Retinal pigment epithelial cell (primary cell): Measurements from ENCODE around the gene ADAMTS16.

Experiments used
- DNase-seq: peaks from one replicate; pipeline ENCODE4 v3.0.0-alpha.2; 2010; ENCODE audit warnings: low read depth
- H3K4me3 ChIP-seq: 2 replicates; pipeline ENCODE4 v1.5.1; 2011; ENCODE audit warnings: mild to moderate bottlenecking, low read length, control low read depth, moderate library complexity
- TF ChIP-seq, protein P1 (sequence below): conservative IDR thresholded peaks from 2 replicates; pipeline ENCODE4 v1.5.1; 2011; ENCODE audit warnings: low read depth, low read length, control low read depth, inconsistent platforms

ADAMTS16 gene, protein sequence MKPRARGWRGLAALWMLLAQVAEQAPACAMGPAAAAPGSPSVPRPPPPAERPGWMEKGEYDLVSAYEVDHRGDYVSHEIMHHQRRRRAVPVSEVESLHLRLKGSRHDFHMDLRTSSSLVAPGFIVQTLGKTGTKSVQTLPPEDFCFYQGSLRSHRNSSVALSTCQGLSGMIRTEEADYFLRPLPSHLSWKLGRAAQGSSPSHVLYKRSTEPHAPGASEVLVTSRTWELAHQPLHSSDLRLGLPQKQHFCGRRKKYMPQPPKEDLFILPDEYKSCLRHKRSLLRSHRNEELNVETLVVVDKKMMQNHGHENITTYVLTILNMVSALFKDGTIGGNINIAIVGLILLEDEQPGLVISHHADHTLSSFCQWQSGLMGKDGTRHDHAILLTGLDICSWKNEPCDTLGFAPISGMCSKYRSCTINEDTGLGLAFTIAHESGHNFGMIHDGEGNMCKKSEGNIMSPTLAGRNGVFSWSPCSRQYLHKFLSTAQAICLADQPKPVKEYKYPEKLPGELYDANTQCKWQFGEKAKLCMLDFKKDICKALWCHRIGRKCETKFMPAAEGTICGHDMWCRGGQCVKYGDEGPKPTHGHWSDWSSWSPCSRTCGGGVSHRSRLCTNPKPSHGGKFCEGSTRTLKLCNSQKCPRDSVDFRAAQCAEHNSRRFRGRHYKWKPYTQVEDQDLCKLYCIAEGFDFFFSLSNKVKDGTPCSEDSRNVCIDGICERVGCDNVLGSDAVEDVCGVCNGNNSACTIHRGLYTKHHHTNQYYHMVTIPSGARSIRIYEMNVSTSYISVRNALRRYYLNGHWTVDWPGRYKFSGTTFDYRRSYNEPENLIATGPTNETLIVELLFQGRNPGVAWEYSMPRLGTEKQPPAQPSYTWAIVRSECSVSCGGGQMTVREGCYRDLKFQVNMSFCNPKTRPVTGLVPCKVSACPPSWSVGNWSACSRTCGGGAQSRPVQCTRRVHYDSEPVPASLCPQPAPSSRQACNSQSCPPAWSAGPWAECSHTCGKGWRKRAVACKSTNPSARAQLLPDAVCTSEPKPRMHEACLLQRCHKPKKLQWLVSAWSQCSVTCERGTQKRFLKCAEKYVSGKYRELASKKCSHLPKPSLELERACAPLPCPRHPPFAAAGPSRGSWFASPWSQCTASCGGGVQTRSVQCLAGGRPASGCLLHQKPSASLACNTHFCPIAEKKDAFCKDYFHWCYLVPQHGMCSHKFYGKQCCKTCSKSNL

GRCh38 chr5:5139777-5140478, at the start of gene ADAMTS16:
Gene ADAMTS16 (plus strand): TSS chr5:5140330. CDS start chr5:5140468, 138 bp downstream.
- H3K4me3 ChIP-seq: peak within 1 kb of the TSS; percentile 17
- no peak for DNase-seq
- TF ChIP-seq, protein P1, sequence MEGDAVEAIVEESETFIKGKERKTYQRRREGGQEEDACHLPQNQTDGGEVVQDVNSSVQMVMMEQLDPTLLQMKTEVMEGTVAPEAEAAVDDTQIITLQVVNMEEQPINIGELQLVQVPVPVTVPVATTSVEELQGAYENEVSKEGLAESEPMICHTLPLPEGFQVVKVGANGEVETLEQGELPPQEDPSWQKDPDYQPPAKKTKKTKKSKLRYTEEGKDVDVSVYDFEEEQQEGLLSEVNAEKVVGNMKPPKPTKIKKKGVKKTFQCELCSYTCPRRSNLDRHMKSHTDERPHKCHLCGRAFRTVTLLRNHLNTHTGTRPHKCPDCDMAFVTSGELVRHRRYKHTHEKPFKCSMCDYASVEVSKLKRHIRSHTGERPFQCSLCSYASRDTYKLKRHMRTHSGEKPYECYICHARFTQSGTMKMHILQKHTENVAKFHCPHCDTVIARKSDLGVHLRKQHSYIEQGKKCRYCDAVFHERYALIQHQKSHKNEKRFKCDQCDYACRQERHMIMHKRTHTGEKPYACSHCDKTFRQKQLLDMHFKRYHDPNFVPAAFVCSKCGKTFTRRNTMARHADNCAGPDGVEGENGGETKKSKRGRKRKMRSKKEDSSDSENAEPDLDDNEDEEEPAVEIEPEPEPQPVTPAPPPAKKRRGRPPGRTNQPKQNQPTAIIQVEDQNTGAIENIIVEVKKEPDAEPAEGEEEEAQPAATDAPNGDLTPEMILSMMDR: no peak

GRCh38 chr5:5092149-5092548, 48.0 kb upstream of the ADAMTS16 start:
- TF ChIP-seq, protein P1: no peak
- DNase-seq: no peak
- H3K4me3 ChIP-seq: no peak overlapping the region

- no peak overlapping the region for H3K4me3 ChIP-seq
- TF ChIP-seq, protein P1: no peak
- no peak for DNase-seq
Measured at GRCh38 chr5:5100635-5101034, 39.5 kb upstream of the ADAMTS16 start.

GRCh38 chr5:5101676-5102075, 38.5 kb upstream of the ADAMTS16 start:
- TF ChIP-seq, protein P1: no peak
- H3K4me3 ChIP-seq: no peak overlapping the region
- DNase-seq: no peak

GRCh38 chr5:5103245-5103644, 36.9 kb upstream of the ADAMTS16 start:
- no peak for DNase-seq
- TF ChIP-seq, protein P1: no peak
- H3K4me3 ChIP-seq: no peak overlapping the region

- no peak for DNase-seq
- H3K4me3 ChIP-seq: no peak overlapping the region
- TF ChIP-seq, protein P1: no peak
Measured at GRCh38 chr5:5104550-5104949, 35.6 kb upstream of the ADAMTS16 start.
